Bronchial epithelial cell (primary cell): ENCODE data around the gene UNC5A. TPM values are rescaled to one million over a fixed set of nuclear protein-coding genes. Genes with fewer than 3 reads are reported as not detected.

Source experiments
- DNase-seq: peaks from one replicate; pipeline ENCODE4 v3.0.0-alpha.2; 2010; ENCODE audit warnings: low read depth
- FAIRE-seq: peaks from 2 replicates; lab custom pipeline; 2011; peaks lifted over from hg19 to GRCh38; lab: Jason Lieb, UNC
- H3K27me3 ChIP-seq: 2 replicates; pipeline ENCODE4 v1.5.1; 2011; ENCODE audit warnings: low read length; ENCODE audit not compliant: control insufficient read depth, insufficient read depth
- H3K36me3 ChIP-seq: 2 replicates; pipeline ENCODE4 v1.5.1; 2011; ENCODE audit warnings: low read length; ENCODE audit not compliant: control insufficient read depth, insufficient read depth
- H3K4me3 ChIP-seq: 2 replicates; pipeline ENCODE4 v1.5.1; 2011; ENCODE audit warnings: mild to moderate bottlenecking, low read depth, low read length, control low read depth
- total RNA-seq: library from RNA; depleted of rRNA; stranded (reverse); fragments of >200 nt; gene quantifications from 2 replicates; pipeline ENCODE4 v1.2.1, GENCODE V29; 2014
- TF ChIP-seq, protein P1 (sequence below): IDR thresholded peaks from 2 replicates; pipeline ENCODE4 v1.5.1; 2011; ENCODE audit warnings: mild to moderate bottlenecking, moderate library complexity, low read length, control low read depth, inconsistent platforms; ENCODE audit not compliant: insufficient read depth, severe bottlenecking

UNC5A gene
- total RNA-seq, 1 donor from 2014 or later, result not detected

DNA sequence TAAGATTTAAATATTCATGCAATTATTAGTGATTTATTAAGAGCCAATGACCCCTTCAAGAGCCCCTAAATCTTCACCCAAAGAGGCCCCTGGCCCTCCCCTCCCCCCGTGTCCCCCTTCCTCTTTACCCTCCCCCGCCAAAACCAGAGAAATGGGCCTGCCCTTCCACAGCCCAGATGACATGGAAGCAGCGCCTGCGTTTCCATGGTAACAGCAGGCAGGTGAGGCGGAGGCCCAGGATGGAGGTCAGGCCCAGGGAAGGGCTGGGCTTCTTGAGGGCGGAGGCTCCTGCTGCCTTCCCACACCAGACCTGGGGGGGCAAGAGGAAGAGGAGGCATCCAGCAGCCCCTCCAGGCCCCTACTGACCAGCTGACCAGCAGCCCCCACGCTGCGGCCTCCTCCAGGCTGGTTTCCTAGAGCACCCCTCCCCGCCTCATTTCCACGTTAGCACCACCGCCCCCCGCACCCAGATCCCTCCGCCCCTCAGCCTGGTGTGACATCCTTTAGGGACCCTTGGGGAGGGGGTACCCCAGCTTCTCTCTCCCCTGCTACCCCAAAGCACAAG lies 37.4 kb downstream of the UNC5A start:
- H3K27me3 ChIP-seq, result peaks cover 4% of the 10 kb centered on the region

DNA sequence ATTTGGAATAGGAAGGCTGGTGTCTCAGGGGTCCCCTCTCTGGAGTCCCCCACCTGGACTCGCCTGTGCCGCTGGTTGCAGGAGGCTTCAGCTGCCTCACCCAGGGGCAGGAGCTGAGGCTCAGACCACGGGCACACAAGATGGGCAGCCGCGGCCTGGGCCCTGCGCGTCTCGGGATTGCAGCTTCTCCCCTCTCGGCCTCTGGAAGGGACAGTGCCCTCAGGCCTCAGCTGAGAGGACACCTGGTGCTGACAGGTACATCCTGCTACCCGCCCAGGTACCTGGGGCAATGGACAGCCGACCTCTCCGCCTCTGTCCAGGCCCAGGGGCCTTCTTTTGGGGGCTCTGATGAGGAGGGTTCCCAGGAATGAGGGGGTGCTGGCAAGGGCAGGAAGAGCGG lies 38.3 kb downstream of the UNC5A start:
- Histone ChIP-seq H3K36me3 (no peaks in the 10 kb centered on the region), H3K4me3 (no peak overlapping the region), H3K27me3 (peaks cover 4% of the 10 kb centered on the region)
- TF ChIP-seq, protein P1, sequence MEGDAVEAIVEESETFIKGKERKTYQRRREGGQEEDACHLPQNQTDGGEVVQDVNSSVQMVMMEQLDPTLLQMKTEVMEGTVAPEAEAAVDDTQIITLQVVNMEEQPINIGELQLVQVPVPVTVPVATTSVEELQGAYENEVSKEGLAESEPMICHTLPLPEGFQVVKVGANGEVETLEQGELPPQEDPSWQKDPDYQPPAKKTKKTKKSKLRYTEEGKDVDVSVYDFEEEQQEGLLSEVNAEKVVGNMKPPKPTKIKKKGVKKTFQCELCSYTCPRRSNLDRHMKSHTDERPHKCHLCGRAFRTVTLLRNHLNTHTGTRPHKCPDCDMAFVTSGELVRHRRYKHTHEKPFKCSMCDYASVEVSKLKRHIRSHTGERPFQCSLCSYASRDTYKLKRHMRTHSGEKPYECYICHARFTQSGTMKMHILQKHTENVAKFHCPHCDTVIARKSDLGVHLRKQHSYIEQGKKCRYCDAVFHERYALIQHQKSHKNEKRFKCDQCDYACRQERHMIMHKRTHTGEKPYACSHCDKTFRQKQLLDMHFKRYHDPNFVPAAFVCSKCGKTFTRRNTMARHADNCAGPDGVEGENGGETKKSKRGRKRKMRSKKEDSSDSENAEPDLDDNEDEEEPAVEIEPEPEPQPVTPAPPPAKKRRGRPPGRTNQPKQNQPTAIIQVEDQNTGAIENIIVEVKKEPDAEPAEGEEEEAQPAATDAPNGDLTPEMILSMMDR, result no peak
- DNase-seq, result no peak
- FAIRE-seq, result no peak

More for the DNA sequence above, 37.4 kb downstream of the UNC5A start:
- H3K4me3 ChIP-seq, result no peak overlapping the region
- no peak for FAIRE-seq
- TF ChIP-seq, protein P1, result no peak
- no peak for DNase-seq
- no peaks in the 10 kb centered on the region for H3K36me3 ChIP-seq

DNA sequence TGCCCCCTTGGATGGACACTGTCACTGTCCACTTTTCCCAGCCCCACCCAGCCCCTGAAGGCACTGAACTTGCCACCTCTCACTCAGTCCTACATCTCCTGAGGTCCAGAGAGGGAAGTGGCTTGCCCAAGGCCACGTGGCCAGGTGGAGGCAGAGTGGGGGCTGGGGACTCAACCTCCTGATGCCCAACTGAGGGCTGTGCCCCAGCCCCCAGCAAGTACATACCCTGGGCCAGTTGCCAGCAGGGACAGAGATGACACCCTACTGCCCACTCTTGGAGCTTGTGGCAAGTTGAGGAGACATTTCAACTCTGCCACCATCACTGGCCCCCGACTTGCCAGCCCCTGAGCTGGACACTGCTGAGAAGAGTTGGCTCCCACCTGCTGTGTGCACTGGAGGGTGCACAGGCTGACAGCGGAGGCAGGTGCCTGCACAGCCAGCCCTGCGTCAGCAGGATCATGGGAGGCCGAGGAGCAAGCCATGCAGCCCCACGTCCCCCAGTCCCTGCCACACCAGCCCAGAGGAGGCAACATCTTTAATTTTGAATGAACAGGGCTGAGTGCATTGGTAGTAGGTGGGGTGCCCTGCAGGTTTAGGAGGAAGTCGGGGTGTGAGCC lies 39.4 kb downstream of the UNC5A start:
- no peaks in the 10 kb centered on the region for H3K36me3 ChIP-seq
- no peak for FAIRE-seq
- DNase-seq, result no peak
- H3K27me3 ChIP-seq, result peaks cover 4% of the 10 kb centered on the region
- TF ChIP-seq, protein P1, result no peak
- H3K4me3 ChIP-seq, result no peak overlapping the region

DNA sequence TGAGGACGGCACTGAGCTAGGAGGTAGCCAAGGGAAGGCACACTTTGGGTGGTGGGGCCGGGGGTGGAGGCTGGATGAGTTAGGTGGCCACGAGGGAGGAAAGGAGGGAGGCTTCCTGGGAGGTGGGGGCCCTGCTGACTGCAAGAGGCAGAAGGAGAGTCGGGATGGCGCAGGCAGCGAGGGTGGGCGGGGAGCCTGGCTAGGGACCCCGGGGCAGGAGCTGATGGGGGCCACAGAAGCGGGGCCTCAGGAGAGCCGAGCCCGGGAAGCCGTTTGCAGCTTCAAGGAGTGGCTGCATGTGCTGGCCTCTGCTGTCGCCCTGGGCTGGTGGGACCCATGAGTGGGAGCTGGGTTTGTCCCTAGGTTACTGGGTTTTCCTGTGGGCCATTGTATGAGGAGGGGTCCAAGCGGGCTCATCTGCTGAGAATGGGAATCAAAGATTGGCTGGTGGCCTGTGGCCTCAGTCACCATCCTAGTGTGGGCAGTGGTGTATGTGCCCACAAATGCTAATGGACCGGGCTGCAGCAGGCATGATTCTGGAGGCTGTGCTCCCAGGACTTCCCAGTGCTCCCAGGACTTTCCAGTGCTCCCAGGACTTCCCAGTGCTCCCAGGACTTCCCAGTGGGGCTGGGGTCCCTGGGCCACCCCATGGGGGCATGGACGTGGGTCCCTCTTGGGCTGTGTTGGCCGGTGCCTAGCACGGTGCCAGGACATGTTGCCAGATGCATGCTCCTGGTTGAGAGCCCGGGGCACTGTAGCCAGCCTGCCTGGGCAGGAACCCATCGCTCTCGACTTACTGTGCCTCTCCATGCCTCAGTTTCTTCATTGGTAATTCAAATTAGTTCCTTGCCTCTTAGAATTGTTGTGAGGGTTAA lies 40.2 kb downstream of the UNC5A start:
- Histone ChIP-seq H3K27me3 (peaks cover 4% of the 10 kb centered on the region), H3K4me3 (no peak overlapping the region), H3K36me3 (no peaks in the 10 kb centered on the region)
- TF ChIP-seq, protein P1, result no peak
- DNase-seq, result no peak
- FAIRE-seq, result no peak

DNA sequence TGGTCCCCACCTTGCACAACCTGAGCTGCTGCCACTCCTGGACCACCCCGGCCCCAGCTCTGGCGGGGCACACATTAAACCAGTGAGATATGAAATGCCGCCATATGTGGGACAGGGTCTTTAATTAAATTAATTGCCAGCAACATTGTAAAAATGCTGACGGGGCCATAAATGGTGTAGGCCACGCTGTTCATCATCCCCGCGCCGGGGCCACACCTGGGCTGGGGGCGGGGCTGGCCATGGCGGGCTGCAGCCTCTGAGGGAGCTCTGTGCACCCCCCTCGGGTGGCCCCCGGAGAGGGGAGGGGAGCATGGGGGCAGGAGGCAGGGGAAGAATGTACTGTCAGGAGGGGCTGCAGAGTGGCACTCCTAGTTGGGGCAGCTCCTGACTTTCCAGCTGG lies 41.0 kb downstream of the UNC5A start:
- Histone ChIP-seq H3K4me3 (no peak overlapping the region), H3K27me3 (peaks cover 4% of the 10 kb centered on the region), H3K36me3 (no peaks in the 10 kb centered on the region)
- DNase-seq (no peak), FAIRE-seq (no peak)
- TF ChIP-seq, protein P1, result no peak
